ENCODE results near the gene FIS1.
"Not testable (repeated sequence)": the region's sequence is repeated elsewhere in the genome, so short reads cannot be mapped to it uniquely, and the experiment has no call there.

FIS1 gene

GRCh38 chr7:101201695-101202602 lies 42.9 kb downstream of the FIS1 start:
- H3K27me3 ChIP-seq (ENCODE audit: control insufficient read depth, low read length), result peaks cover 11% of the 10 kb centered on the region; the same call in 1 of the 2 replicates
- no peak overlapping the region for H3K27ac ChIP-seq (ENCODE audit: low read depth, low read length)
- peaks cover 10% of the 10 kb centered on the region for H3K4me1 ChIP-seq (ENCODE audit: control insufficient read depth, low read length)
- no peaks in the 10 kb centered on the region for H3K9me2 ChIP-seq (replicated peaks; ENCODE audit: control insufficient read depth, low read length)
- no peaks in the 10 kb centered on the region for H3K79me2 ChIP-seq (ENCODE audit: control insufficient read depth, low read length)
- no peaks in the 10 kb centered on the region for H3F3A ChIP-seq (ENCODE audit: control insufficient read depth, insufficient read depth)
- no peak overlapping the region for H3K4me3 ChIP-seq (ENCODE audit: low read length)
- no peaks in the 10 kb centered on the region for H3K36me3 ChIP-seq (ENCODE audit: control insufficient read depth, low read length)
- no peaks in the 10 kb centered on the region for H3K9me3 ChIP-seq (ENCODE audit: control insufficient read depth, insufficient read depth, low read length)
- no peak overlapping the region for H3K4me2 ChIP-seq (ENCODE audit: low read length)
- H4K20me1 ChIP-seq (ENCODE audit: control insufficient read depth, insufficient read depth, low read depth, low read length), result no peaks in the 10 kb centered on the region
- TF ChIP-seq CTCF (IDR thresholded peaks at IDR 0.05; ENCODE audit: low read depth, low read length, poor library complexity, severe bottlenecking), result no peak
- TF ChIP-seq EZH2phosphoT487 (IDR thresholded peaks at IDR 0.05; ENCODE audit: borderline replicate concordance, low read length), result no peak

GRCh38 chr7:101200862-101201599 lies 43.9 kb downstream of the FIS1 start, which contains the start of gene MOGAT3:
MOGAT3 (minus strand) TSS chr7:101201036; CDS start chr7:101200854, 182 bp downstream.
- H3K4me2 ChIP-seq (ENCODE audit: low read length), result no peak within 1 kb of the TSS
- H3K4me3 ChIP-seq (ENCODE audit: low read length), result no peak within 1 kb of the TSS
- H3K36me3 ChIP-seq (ENCODE audit: control insufficient read depth, low read length), result no peaks in the 10 kb centered on the region
- no peak within 1 kb of the TSS for H3K27ac ChIP-seq (ENCODE audit: low read depth, low read length)
- H3K79me2 ChIP-seq (ENCODE audit: control insufficient read depth, low read length), result no peaks in the 10 kb centered on the region
- H4K20me1 ChIP-seq (ENCODE audit: control insufficient read depth, insufficient read depth, low read depth, low read length), result no peaks in the 10 kb centered on the region
- H3K9me3 ChIP-seq (ENCODE audit: control insufficient read depth, insufficient read depth, low read length), result no peaks in the 10 kb centered on the region
- H3K27me3 ChIP-seq (ENCODE audit: control insufficient read depth, low read length), result peaks cover 11% of the 10 kb centered on the region; the same call in 1 of the 2 replicates
- no peaks in the 10 kb centered on the region for H3K9me2 ChIP-seq (replicated peaks; ENCODE audit: control insufficient read depth, low read length)
- H3F3A ChIP-seq (ENCODE audit: control insufficient read depth, insufficient read depth), result no peaks in the 10 kb centered on the region
- H3K4me1 ChIP-seq (ENCODE audit: control insufficient read depth, low read length), result peaks cover 10% of the 10 kb centered on the region
- no peak for TF ChIP-seq EZH2phosphoT487 (IDR thresholded peaks at IDR 0.05; ENCODE audit: borderline replicate concordance, low read length)
- no peak for TF ChIP-seq CTCF (IDR thresholded peaks at IDR 0.05; ENCODE audit: low read depth, low read length, poor library complexity, severe bottlenecking)

GRCh38 chr7:101200504-101200861 lies 44.4 kb downstream of the FIS1 start:
- TF ChIP-seq CTCF (IDR thresholded peaks at IDR 0.05; ENCODE audit: low read depth, low read length, poor library complexity, severe bottlenecking) (no peak), EZH2phosphoT487 (IDR thresholded peaks at IDR 0.05; ENCODE audit: borderline replicate concordance, low read length) (no peak)
- no peak overlapping the region for H3K27ac ChIP-seq (ENCODE audit: low read depth, low read length)
- no peak overlapping the region for H3K4me2 ChIP-seq (ENCODE audit: low read length)
- H3K4me3 ChIP-seq (ENCODE audit: low read length), result no peak overlapping the region
- peaks cover 10% of the 10 kb centered on the region for H3K4me1 ChIP-seq (ENCODE audit: control insufficient read depth, low read length)
- no peaks in the 10 kb centered on the region for H4K20me1 ChIP-seq (ENCODE audit: control insufficient read depth, insufficient read depth, low read depth, low read length)
- no peaks in the 10 kb centered on the region for H3K9me3 ChIP-seq (ENCODE audit: control insufficient read depth, insufficient read depth, low read length)
- H3K9me2 ChIP-seq (replicated peaks; ENCODE audit: control insufficient read depth, low read length), result no peaks in the 10 kb centered on the region
- no peaks in the 10 kb centered on the region for H3K36me3 ChIP-seq (ENCODE audit: control insufficient read depth, low read length)
- peaks cover 11% of the 10 kb centered on the region; the same call in 1 of the 2 replicates for H3K27me3 ChIP-seq (ENCODE audit: control insufficient read depth, low read length)
- H3K79me2 ChIP-seq (ENCODE audit: control insufficient read depth, low read length), result no peaks in the 10 kb centered on the region
- H3F3A ChIP-seq (ENCODE audit: control insufficient read depth, insufficient read depth), result no peaks in the 10 kb centered on the region

GRCh38 chr7:101199522-101199921 lies 45.4 kb downstream of the FIS1 start:
- H3K27me3 ChIP-seq (ENCODE audit: control insufficient read depth, low read length), result peaks cover 11% of the 10 kb centered on the region

More at GRCh38 chr7:101199522-101199921, 45.4 kb downstream of the FIS1 start:
- H3K27ac ChIP-seq (ENCODE audit: low read depth, low read length); H3F3A ChIP-seq (ENCODE audit: control insufficient read depth, insufficient read depth); H3K79me2 ChIP-seq (ENCODE audit: control insufficient read depth, low read length); H4K20me1 ChIP-seq (ENCODE audit: control insufficient read depth, insufficient read depth, low read depth, low read length); H3K36me3 ChIP-seq (ENCODE audit: control insufficient read depth, low read length); H3K4me3 ChIP-seq (ENCODE audit: low read length); H3K9me2 ChIP-seq (replicated peaks; ENCODE audit: control insufficient read depth, low read length); H3K9me3 ChIP-seq (ENCODE audit: control insufficient read depth, insufficient read depth, low read length); H3K4me2 ChIP-seq (ENCODE audit: low read length): not testable (repeated sequence)
- peaks cover 10% of the 10 kb centered on the region for H3K4me1 ChIP-seq (ENCODE audit: control insufficient read depth, low read length)
